ENCODE data around the gene MYO1D.
"Not testable (repeated sequence)": the region's sequence is repeated elsewhere in the genome, so short reads cannot be mapped to it uniquely, and the experiment has no call there.

Gene MYO1D

GRCh38 chr17:32673964-32674363 is 203.0 kb downstream of the MYO1D start:
- no peak for DNase-seq (ENCODE audit: low read depth, low spot score)

GRCh38 chr17:32672711-32673110 is 204.2 kb downstream of the MYO1D start:
- DNase-seq (ENCODE audit: low read depth, low spot score): no peak

GRCh38 chr17:32671896-32672295 is 205.0 kb downstream of the MYO1D start:
- DNase-seq (ENCODE audit: low read depth, low spot score): no peak

- no peak for DNase-seq (ENCODE audit: low read depth, low spot score)
These were observed 211.9 kb downstream of the MYO1D start for GRCh38 chr17:32664936-32665583.

- no peak for DNase-seq (ENCODE audit: low read depth, low spot score)
These were observed 216.4 kb downstream of the MYO1D start for GRCh38 chr17:32660496-32660985.

GRCh38 chr17:32659419-32659842 is 217.5 kb downstream of the MYO1D start:
- peak; percentile 38 for DNase-seq (ENCODE audit: low read depth, low spot score)

- no peak for DNase-seq (ENCODE audit: low read depth, low spot score)
These were observed 218.2 kb downstream of the MYO1D start for GRCh38 chr17:32658470-32659418.

GRCh38 chr17:32656886-32657285 is 220.0 kb downstream of the MYO1D start:
- no peak for DNase-seq (ENCODE audit: low read depth, low spot score)

GRCh38 chr17:32654324-32654723 is 222.6 kb downstream of the MYO1D start:
- DNase-seq (ENCODE audit: low read depth, low spot score): no peak

DNA sequence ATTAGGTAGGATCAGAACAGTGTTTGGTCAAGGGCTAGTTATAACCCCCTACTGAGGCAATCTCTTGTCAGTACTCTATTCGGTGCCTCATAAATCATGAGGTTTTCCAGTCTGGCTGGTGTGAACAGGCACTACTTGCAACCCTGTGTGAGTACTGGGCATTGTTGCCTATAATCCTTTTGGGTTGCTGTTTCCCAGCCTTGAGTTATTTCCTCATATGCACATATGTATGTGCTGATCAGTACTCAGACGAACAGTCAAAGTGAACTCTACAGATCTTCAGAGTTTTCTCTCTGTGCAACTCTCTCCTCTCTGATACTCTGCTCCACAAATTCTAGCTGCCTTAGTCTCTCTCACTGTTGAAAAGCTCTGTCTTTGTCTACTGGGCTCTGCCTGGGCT is 225.8 kb downstream of the MYO1D start:
- DNase-seq (ENCODE audit: low read depth, low spot score): no peak

DNA sequence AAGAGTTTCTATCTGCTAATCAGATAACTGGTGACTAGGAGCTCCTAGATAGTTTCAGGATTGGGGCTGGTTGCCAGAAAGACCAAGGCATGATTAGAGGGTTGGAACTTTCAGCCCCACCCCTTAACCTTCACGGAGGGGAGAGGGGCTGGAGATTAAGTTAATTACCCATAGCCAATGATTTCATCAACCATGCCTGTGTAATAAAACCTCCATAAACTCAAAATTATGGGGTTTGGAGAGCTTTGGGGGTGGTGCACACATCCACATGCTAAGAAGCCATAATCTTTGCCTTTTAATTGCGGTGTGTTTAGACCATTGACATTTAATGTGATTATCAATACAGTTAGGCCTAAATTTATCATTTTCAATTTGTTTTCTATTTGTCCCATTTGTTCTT is 228.5 kb downstream of the MYO1D start:
- no peak for DNase-seq (ENCODE audit: low read depth, low spot score)

DNA sequence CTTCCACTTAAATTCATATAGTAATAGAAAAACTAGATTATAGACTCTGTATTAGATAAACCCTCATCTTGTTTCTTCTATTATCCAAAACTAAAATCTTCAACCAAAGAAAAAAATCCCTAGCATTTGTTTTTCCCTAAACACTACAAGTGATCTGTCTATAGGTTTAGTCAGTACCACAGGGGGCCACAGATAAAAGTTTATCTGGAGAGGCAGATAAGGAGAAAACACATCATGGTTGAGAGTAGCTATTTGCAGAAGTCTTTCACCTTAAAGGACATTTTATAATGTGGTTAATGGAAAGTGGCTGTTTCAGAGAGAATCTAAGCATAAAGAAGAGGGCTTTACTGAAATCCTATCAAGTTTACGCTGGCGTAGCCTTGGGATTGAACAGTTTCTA is 230.0 kb downstream of the MYO1D start:
- no peak for DNase-seq (ENCODE audit: low read depth, low spot score)

DNA sequence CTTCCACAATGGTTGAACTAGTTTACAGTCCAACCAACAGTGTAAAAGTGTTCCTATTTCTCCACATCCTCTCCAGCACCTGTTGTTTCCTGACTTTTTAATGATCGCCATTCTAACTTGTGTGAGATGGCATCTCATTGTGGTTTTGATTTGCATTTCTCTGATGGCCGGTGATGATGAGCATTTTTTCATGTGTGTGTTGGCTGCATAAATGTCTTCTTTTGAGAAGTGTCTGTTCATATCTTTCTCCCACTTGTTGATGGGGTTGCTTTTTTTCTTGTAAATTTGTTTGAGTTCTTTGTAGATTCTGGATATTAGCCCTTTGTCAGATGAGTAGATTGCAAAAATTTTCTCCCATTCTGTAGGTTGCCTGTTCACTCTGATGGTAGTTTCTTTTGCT is 235.4 kb downstream of the MYO1D start:
- DNase-seq (ENCODE audit: low read depth, low spot score): not testable (repeated sequence)

- no peak for DNase-seq (ENCODE audit: low read depth, low spot score)
These were observed 240.2 kb downstream of the MYO1D start for GRCh38 chr17:32636598-32637218.

DNA sequence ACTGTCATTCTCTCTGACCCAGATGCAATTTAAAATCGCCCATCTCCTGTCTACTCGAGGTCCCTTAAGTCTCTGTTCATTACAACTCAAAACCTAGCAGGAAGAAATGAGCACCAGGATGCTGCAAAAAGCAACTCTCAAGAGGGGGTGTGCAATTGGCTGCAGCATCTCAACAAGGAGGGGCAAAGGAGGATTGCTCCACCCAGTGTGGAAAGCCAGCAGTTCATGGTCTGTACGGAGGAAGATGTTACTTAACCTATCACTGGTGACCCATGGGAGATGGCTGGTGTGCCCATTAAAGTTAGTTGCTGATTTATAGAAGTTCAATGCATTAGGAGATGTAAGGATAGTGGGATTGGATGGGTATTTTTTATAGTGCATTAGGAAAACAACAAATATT is 242.8 kb downstream of the MYO1D start:
- DNase-seq (ENCODE audit: low read depth, low spot score): no peak

GRCh38 chr17:32631341-32632096 is 245.4 kb downstream of the MYO1D start:
- DNase-seq (ENCODE audit: low read depth, low spot score): no peak

DNA sequence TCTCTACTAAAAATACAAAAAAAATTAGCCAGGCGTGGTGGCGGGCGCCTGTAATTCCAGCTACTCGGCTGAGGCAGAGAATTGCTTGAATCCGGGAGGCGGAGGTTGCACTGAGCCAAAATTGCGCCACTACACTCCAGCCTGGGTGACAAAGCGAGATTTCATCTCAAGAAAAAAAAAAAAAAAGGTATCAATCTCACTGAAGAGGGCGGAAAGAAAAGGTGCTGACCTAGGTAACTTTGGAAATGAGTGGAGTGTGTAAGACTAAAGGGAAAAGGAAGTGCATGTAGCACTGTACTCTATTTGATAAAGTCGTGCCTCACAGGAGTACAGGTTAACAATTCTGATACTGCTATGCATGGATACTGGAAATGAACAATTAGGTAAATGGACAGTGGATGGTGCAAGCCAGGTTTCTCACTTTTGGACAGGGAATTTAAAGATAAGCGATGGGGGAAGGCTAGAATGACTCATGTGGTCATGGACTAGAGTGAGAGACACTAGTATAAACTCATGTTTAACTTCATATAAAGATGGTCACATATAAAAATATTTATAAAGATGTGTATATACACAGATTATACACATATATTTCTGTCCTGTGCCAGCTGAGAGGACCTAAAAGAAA is 247.2 kb downstream of the MYO1D start:
- no peak for DNase-seq (ENCODE audit: low read depth, low spot score)

GRCh38 chr17:32628271-32629044 is 248.5 kb downstream of the MYO1D start:
- no peak for DNase-seq (ENCODE audit: low read depth, low spot score)

DNA sequence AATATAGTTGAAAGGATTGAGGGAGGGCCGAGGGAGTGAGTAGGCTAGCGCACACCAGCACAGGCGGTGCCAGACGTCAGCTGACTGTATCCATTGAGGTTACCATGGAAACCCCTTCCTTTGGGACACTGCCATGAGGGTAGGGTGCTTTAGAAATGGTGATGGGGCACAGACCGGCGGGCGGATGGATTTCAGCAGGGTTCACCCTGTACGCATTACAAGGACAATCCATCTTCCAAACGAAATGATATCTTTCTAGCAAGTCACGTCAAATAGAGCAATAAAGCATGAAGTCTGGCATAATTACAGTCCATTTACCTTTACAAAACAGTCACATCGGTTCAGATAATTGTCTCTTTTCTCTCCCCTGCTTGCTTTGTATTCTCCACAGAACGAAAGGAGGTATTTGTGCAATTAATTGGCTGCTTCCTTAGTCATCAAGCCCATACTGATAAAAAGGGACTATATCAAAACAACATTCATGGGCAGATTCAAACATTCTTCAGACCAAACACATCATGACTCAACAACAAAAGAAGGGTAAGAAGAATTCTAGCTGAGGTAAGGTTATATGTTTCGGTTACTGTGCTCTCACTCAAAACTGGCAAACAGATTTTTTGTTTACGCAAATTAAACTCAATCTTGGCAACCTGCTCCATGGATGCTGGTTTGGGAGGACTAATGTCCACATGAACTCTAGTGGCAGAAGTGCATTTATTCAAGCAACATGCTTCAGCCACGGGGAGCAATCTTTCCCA is 249.5 kb downstream of the MYO1D start:
- DNase-seq (ENCODE audit: low read depth, low spot score): no peak

DNA sequence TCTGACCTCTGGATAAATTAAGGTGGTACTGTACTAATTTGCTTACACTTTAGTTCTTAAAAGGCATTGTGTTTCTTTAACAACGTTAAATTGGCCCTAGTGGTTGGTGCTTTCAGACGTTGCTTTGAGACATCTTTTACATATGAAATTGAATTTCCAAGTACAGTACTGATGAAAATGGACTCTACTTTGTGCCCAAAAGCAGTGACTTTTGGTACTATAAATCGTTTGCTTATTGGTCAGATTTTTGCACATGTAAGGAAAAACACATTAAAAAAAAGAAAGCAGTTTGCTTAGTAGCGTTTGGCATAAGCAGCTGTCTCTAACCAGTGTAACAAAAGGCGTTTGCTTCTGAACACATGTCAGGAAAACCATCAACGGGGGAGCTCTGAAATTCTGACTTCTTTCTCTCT is 250.5 kb downstream of the MYO1D start:
- DNase-seq (ENCODE audit: low read depth, low spot score): no peak
